K562 (cell line): ENCODE measurements around the gene UGT1A10. TPM values are rescaled to one million over a fixed set of nuclear protein-coding genes. Genes with fewer than 3 reads are reported as not detected.

Experiments used
- POLR3A ChIP-seq: IDR thresholded peaks from 2 replicates; pipeline ENCODE4 v1.6.1; 2011; ENCODE audit warnings: borderline replicate concordance, mild to moderate bottlenecking, moderate library complexity; ENCODE audit not compliant: insufficient read length, insufficient read depth; ENCODE audit errors: extremely low read depth
- ZBTB5 ChIP-seq: fragments of 450-650 bp; IDR thresholded peaks from 2 replicates; pipeline ENCODE4 v1.6.1; 2017; ENCODE audit warnings: antibody characterized with exemption
- ZNF318 ChIP-seq, 2 experiments: fragments of 450-650 bp; IDR thresholded peaks; 2 replicates each; pipeline ENCODE4 v1.6.1; 2016; ENCODE audit warnings: mild to moderate bottlenecking in 2 of 2, borderline replicate concordance in 1 of 2, low read depth in 1 of 2, moderate library complexity in 1 of 2
- polyA plus RNA-seq, 8 experiments: library from polyadenylated mRNA; depleted of rRNA in 4 of 8; stranded (reverse) in 5 of 8; unstranded in 3 of 8; fragments of >200 nt; fragmentation: Nextera tagmentation in 2 of 8; fragmentation: Illumina TruSeq in 1 of 8; extraction: Ambion mirVana in 2 of 8; extraction: Trizol in 1 of 8; gene quantifications; 2 replicates each; pipeline versions ENCODE4 v1.2.1 to v1.2.3, GENCODE V29; 2011 to 2014; ENCODE audit warnings: inconsistent platforms in 1 of 8, missing spikeins in 1 of 8
- total RNA-seq, 7 experiments: library from RNA; depleted of rRNA in 6 of 7; stranded (reverse); fragments of >200 nt in 6 of 7; fragmentation: Illumina TruSeq in 2 of 7; extraction: Trizol in 2 of 7; gene quantifications; 2 replicates each; pipeline versions ENCODE4 v1.2.1 to v1.2.3, GENCODE V29; 2011 to 2021; ENCODE audit warnings: low replicate concordance in 1 of 7

Gene UGT1A10
- total and polyA plus RNA-seq, 9 of the 15 experiments (the other 6 are each of a cell fraction or from before 2014, with no cell fraction given), result not detected

- no peak for TF ChIP-seq ZBTB5
- TF ChIP-seq POLR3A, result no peak
- no peak for TF ChIP-seq ZNF318 (IDR thresholded peaks at IDR 0.05; ENCODE audit: borderline replicate concordance in 1 of 2, low read depth in 1 of 2)
Measured at GRCh38 chr2:233821709-233822100, 185.5 kb downstream of the UGT1A10 start (continued).
